Panc1 (cell line): ENCODE measurements around the gene TRIM29. TPM values are rescaled to one million over a fixed set of nuclear protein-coding genes. Genes with fewer than 3 reads are reported as not detected.

Experiments
- ATAC-seq: fragments of 200-7000 bp; cut with Tn5 transposase; 2 replicates; pipeline ENCODE4 v1.9.1; 2020; ENCODE audit warnings: mild to moderate bottlenecking, moderate library complexity
- BruUV-seq: library from RNA; stranded (reverse); fragments of 400-500 nt; replicated peaks from 2 replicates; lab custom pipeline; 2021; lab: Mats Ljungman, UMichigan
- CTCF ChIA-PET: fragments of 300-600 bp; sonication (Branson Sonifier 250); formaldehyde crosslinking; loops from one replicate; lab custom pipeline; 2022; ENCODE audit warnings: antibody characterized with exemption; lab: Charles Lee
- POLR2A ChIA-PET: fragments of 300-600 bp; sonication (Branson Sonifier 250); formaldehyde crosslinking; loops from one replicate; lab custom pipeline; 2022; ENCODE audit warnings: antibody characterized with exemption; lab: Charles Lee
- DNase-seq: peaks from one replicate; pipeline ENCODE4 v3.0.0-alpha.2; 2010; ENCODE audit warnings: low read depth, low spot score
- H3K27ac ChIP-seq: 2 replicates; pipeline ENCODE4 v1.5.1; 2011; ENCODE audit warnings: mild to moderate bottlenecking, low read length, inconsistent platforms
- H3K27me3 ChIP-seq: fragments of 200-500 bp; sonication (Bioruptor generic); 2 replicates; pipeline ENCODE4 v1.6.0; 2014; ENCODE audit warnings: low read length, inconsistent platforms; ENCODE audit not compliant: control insufficient read depth, insufficient read depth
- H3K36me3 ChIP-seq: fragments of 200-500 bp; sonication (Bioruptor generic); 2 replicates; pipeline ENCODE4 v1.5.1; 2014; ENCODE audit warnings: inconsistent platforms, mild to moderate bottlenecking, low read length, moderate library complexity; ENCODE audit not compliant: control insufficient read depth, insufficient read depth
- H3K4me1 ChIP-seq: 2 replicates; pipeline ENCODE4 v1.5.1; 2011; ENCODE audit warnings: inconsistent platforms, mild to moderate bottlenecking, low read length, moderate library complexity; ENCODE audit not compliant: control insufficient read depth, insufficient read depth
- H3K4me3 ChIP-seq, 2 experiments: 2 replicates each; pipeline ENCODE4 v1.5.1; 2011 to 2012; ENCODE audit warnings: low read depth in 2 of 2, low read length in 2 of 2, mild to moderate bottlenecking in 2 of 2, inconsistent platforms in 1 of 2, moderate library complexity in 1 of 2
- H3K9me3 ChIP-seq: fragments of 200-500 bp; sonication (Bioruptor generic); 2 replicates; pipeline ENCODE4 v1.5.1; 2014; ENCODE audit warnings: low read depth, mild to moderate bottlenecking, inconsistent platforms, low read length, moderate library complexity; ENCODE audit not compliant: control insufficient read depth, insufficient read depth
- POLR2AphosphoS5 ChIP-seq: IDR thresholded peaks from 2 replicates; pipeline ENCODE4 v1.6.1; 2012; ENCODE audit warnings: mild to moderate bottlenecking, low read depth, low read length, moderate library complexity
- SIN3A ChIP-seq: IDR thresholded peaks from 2 replicates; pipeline ENCODE4 v1.6.1; 2012; ENCODE audit warnings: low read depth, mild to moderate bottlenecking, low read length, moderate library complexity, borderline replicate concordance; ENCODE audit not compliant: insufficient read depth
- TCF7L2 ChIP-seq: IDR thresholded peaks from 2 replicates; pipeline ENCODE4 v1.6.1; 2011; ENCODE audit warnings: mild to moderate bottlenecking, low read depth, low read length, inconsistent platforms
- in situ Hi-C: cut with HindIII; loops from 2 replicates; pipeline ENCODE4 v1.10.0; 2016; ENCODE audit warnings: low sequenced_read_pairs, low pct_unique_long_range_greater_than_20kb
- intact Hi-C: fragments of 100-400 bp; cut with micrococcal nuclease; formaldehyde crosslinking; loops from one replicate; pipeline ENCODE4 v1.10.0; 2022; ENCODE audit not compliant: unreplicated experiment
- total RNA-seq: library from RNA; stranded (reverse); gene quantifications from one replicate; pipeline ENCODE4 v1.2.1, GENCODE V29; 2021; ENCODE audit not compliant: unreplicated experiment
- TF ChIP-seq, protein P1 (sequence below): fragments of 450-650 bp; IDR thresholded peaks from 2 replicates; pipeline ENCODE4 v1.5.1; 2017; ENCODE audit warnings: mild to moderate bottlenecking
- TF ChIP-seq, protein P2 (sequence below), 2 experiments: IDR thresholded peaks; 2 replicates each; pipeline ENCODE4 v1.6.1; 2011 to 2012; ENCODE audit warnings: low read depth in 2 of 2, control low read depth in 1 of 2, low read length in 1 of 2, mild to moderate bottlenecking in 1 of 2, moderate library complexity in 1 of 2; ENCODE audit not compliant: insufficient read depth in 1 of 2

The TRIM29 gene
- total RNA-seq, 1 experiment from 2014 or later = 0.64 TPM

DNA sequence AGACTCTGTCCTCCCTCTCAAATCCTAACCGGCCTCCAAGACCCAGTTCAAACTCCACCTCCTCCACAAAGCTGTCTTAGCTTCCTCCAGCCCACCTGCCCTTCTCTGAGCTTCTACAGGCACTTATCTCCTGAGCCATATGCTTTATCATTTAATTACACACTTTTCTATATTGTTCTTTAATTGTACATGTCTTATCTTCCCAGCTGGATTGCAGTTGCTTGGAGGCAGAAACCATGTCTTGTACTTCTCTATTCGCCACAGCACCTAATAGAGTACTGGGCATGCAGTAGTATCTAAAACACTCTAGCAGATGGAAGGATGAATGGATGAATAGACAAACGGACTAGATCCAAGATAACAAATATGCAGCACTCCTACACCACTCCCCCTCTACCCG lies 11.3 kb downstream of the TRIM29 start:
- TF ChIP-seq SIN3A = no peak
- TF ChIP-seq, protein P1, sequence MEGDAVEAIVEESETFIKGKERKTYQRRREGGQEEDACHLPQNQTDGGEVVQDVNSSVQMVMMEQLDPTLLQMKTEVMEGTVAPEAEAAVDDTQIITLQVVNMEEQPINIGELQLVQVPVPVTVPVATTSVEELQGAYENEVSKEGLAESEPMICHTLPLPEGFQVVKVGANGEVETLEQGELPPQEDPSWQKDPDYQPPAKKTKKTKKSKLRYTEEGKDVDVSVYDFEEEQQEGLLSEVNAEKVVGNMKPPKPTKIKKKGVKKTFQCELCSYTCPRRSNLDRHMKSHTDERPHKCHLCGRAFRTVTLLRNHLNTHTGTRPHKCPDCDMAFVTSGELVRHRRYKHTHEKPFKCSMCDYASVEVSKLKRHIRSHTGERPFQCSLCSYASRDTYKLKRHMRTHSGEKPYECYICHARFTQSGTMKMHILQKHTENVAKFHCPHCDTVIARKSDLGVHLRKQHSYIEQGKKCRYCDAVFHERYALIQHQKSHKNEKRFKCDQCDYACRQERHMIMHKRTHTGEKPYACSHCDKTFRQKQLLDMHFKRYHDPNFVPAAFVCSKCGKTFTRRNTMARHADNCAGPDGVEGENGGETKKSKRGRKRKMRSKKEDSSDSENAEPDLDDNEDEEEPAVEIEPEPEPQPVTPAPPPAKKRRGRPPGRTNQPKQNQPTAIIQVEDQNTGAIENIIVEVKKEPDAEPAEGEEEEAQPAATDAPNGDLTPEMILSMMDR = no peak
- TF ChIP-seq, protein P2, sequence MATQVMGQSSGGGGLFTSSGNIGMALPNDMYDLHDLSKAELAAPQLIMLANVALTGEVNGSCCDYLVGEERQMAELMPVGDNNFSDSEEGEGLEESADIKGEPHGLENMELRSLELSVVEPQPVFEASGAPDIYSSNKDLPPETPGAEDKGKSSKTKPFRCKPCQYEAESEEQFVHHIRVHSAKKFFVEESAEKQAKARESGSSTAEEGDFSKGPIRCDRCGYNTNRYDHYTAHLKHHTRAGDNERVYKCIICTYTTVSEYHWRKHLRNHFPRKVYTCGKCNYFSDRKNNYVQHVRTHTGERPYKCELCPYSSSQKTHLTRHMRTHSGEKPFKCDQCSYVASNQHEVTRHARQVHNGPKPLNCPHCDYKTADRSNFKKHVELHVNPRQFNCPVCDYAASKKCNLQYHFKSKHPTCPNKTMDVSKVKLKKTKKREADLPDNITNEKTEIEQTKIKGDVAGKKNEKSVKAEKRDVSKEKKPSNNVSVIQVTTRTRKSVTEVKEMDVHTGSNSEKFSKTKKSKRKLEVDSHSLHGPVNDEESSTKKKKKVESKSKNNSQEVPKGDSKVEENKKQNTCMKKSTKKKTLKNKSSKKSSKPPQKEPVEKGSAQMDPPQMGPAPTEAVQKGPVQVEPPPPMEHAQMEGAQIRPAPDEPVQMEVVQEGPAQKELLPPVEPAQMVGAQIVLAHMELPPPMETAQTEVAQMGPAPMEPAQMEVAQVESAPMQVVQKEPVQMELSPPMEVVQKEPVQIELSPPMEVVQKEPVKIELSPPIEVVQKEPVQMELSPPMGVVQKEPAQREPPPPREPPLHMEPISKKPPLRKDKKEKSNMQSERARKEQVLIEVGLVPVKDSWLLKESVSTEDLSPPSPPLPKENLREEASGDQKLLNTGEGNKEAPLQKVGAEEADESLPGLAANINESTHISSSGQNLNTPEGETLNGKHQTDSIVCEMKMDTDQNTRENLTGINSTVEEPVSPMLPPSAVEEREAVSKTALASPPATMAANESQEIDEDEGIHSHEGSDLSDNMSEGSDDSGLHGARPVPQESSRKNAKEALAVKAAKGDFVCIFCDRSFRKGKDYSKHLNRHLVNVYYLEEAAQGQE (IDR thresholded peaks at IDR 0.05; ENCODE audit: insufficient read depth in 1 of 2, low read depth in 2 of 2, low read length in 1 of 2) = no peak
- TF ChIP-seq TCF7L2 = no peak
- TF ChIP-seq POLR2AphosphoS5 = no peak
- no peak overlapping the region for H3K27ac ChIP-seq
- POLR2A ChIA-PET = no interaction called here
- in situ Hi-C loops = no loop called here
- H3K4me3 ChIP-seq = no peak overlapping the region
- no peaks in the 10 kb centered on the region for H3K36me3 ChIP-seq
- CTCF ChIA-PET = no interaction called here
- no TSS peak for BruUV-seq
- H3K27me3 ChIP-seq = peaks cover 19% of the 10 kb centered on the region
- ATAC-seq (no peak), DNase-seq (no peak)
- H3K4me1 ChIP-seq = no peaks in the 10 kb centered on the region
- H3K9me3 ChIP-seq = no peaks in the 10 kb centered on the region
- intact Hi-C loops = no loop called here

DNA sequence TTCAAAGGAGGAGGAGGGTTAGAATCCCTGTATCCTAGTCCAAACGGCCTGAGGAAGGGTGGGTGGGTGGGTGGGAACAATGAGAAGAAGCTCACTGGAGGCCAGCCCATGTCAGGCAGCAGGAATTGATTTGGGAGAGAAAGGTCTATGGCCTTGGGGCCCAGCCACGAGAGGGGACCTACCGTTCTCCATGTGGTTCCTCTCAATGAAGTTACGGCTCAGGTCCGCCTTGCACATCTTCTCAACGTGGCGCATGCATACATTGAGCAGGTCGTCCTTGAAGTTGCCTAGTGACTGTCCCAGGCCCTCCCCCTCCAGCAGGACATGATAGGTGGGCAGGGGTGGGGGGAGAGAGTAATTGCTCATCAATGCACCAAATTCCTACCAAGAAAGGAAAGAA lies 12.4 kb downstream of the TRIM29 start:
- H3K9me3 ChIP-seq = no peaks in the 10 kb centered on the region
- ChIA-PET POLR2A (no interaction called here), CTCF (no interaction called here)
- H3K27me3 ChIP-seq = peaks cover 19% of the 10 kb centered on the region
- H3K4me3 ChIP-seq = no peak overlapping the region
- in situ Hi-C loops (no loop called here), intact Hi-C loops (no loop called here)
- ATAC-seq (no peak), DNase-seq (no peak)
- H3K36me3 ChIP-seq = no peaks in the 10 kb centered on the region
- BruUV-seq = no TSS peak
- no peak overlapping the region for H3K27ac ChIP-seq
- H3K4me1 ChIP-seq = no peaks in the 10 kb centered on the region
- TF ChIP-seq SIN3A (no peak), TCF7L2 (no peak), POLR2AphosphoS5 (no peak)
- TF ChIP-seq, protein P1 = no peak
- TF ChIP-seq, protein P2 (IDR thresholded peaks at IDR 0.05; ENCODE audit: insufficient read depth in 1 of 2, low read depth in 2 of 2, low read length in 1 of 2) = no peak
